GM12872 (cell line): ENCODE measurements around the gene COP1.

Experiments
- CTCF ChIP-seq: IDR thresholded peaks from 3 replicates; pipeline ENCODE4 v1.5.1; 2011; ENCODE audit warnings: low read depth, mild to moderate bottlenecking, low read length, moderate library complexity; ENCODE audit not compliant: insufficient read depth

COP1 gene

GRCh38 chr1:176056312-176056711, 150.8 kb downstream of the COP1 start:
- no peak for TF ChIP-seq CTCF

GRCh38 chr1:176055398-176055797, 151.7 kb downstream of the COP1 start:
- no peak for TF ChIP-seq CTCF

GRCh38 chr1:176051902-176052518, 155.1 kb downstream of the COP1 start:
- no peak for TF ChIP-seq CTCF

GRCh38 chr1:176051402-176051801, 155.7 kb downstream of the COP1 start:
- TF ChIP-seq CTCF = no peak

GRCh38 chr1:176049582-176049981, 157.5 kb downstream of the COP1 start:
- no peak for TF ChIP-seq CTCF

- no peak for TF ChIP-seq CTCF
Observed at GRCh38 chr1:176046926-176047325, 160.2 kb downstream of the COP1 start.

GRCh38 chr1:176043537-176043936, 163.5 kb downstream of the COP1 start:
- no peak for TF ChIP-seq CTCF
